Mesenchymal stem cell (in vitro differentiated cells and primary cell): ENCODE measurements around the gene ZIC1.

Experiments
- DNase-seq: peaks from one replicate; pipeline ENCODE4 v3.0.0-alpha.2; 2013
- H2AFZ ChIP-seq: one replicate; pipeline ENCODE4 v1.6.1; 2013; ENCODE audit warnings: low read depth, mild to moderate bottlenecking, control low read depth, inconsistent platforms, low read length, moderate library complexity
- H2AK5ac ChIP-seq: 2 replicates; pipeline ENCODE4 v1.6.1; 2013; ENCODE audit warnings: low read length, moderate library complexity, mild to moderate bottlenecking, inconsistent platforms; ENCODE audit not compliant: severe bottlenecking
- H2BK120ac ChIP-seq: one replicate; pipeline ENCODE4 v1.6.1; 2013; ENCODE audit warnings: low read depth, mild to moderate bottlenecking, inconsistent platforms, low read length, moderate library complexity
- H2BK12ac ChIP-seq, 2 experiments: one replicate each; pipeline ENCODE4 v1.6.1; 2013; ENCODE audit warnings: inconsistent platforms in 2 of 2, low read length in 2 of 2, mild to moderate bottlenecking in 2 of 2, moderate library complexity in 2 of 2, control low read depth in 1 of 2
- H2BK15ac ChIP-seq: one replicate; pipeline ENCODE4 v1.6.1; 2013; ENCODE audit warnings: mild to moderate bottlenecking, low read depth, inconsistent platforms; ENCODE audit not compliant: poor library complexity, severe bottlenecking
- H2BK5ac ChIP-seq: 2 replicates; pipeline ENCODE4 v1.6.1; 2013; ENCODE audit warnings: low read depth, mild to moderate bottlenecking, low read length, control low read depth, inconsistent platforms; ENCODE audit not compliant: poor library complexity, severe bottlenecking
- H3K14ac ChIP-seq, 2 experiments: one replicate each; pipeline ENCODE4 v1.6.1; 2013; ENCODE audit warnings: inconsistent platforms in 2 of 2, low read length in 2 of 2, control low read depth in 1 of 2, mild to moderate bottlenecking in 1 of 2, moderate library complexity in 1 of 2
- H3K18ac ChIP-seq, 2 experiments: one replicate each; pipeline ENCODE4 v1.6.1; 2013; ENCODE audit warnings: inconsistent platforms in 2 of 2, low read length in 2 of 2, control low read depth in 1 of 2, low read depth in 1 of 2, mild to moderate bottlenecking in 1 of 2
- H3K23ac ChIP-seq, 2 experiments: one replicate each; pipeline ENCODE4 v1.6.1; 2013; ENCODE audit warnings: inconsistent platforms in 2 of 2, low read length in 2 of 2, mild to moderate bottlenecking in 2 of 2, moderate library complexity in 2 of 2, control low read depth in 1 of 2
- H3K27ac ChIP-seq: 2 replicates; pipeline ENCODE4 v1.5.1; 2013; ENCODE audit warnings: mild to moderate bottlenecking, moderate library complexity, low read length, control low read depth, inconsistent platforms; ENCODE audit not compliant: poor library complexity, severe bottlenecking
- H3K27me3 ChIP-seq, 2 experiments: 2 replicates each; pipeline versions ENCODE4 v1.6.1 to v1.7.0; 2013; ENCODE audit warnings: low read length in 2 of 2, mild to moderate bottlenecking in 2 of 2, moderate library complexity in 2 of 2, control low read depth in 1 of 2, inconsistent platforms in 1 of 2; ENCODE audit not compliant: control insufficient read depth in 1 of 2, insufficient read depth in 1 of 2
- H3K36me3 ChIP-seq, 2 experiments: 2 replicates each; pipeline versions ENCODE4 v1.6.1 to v1.7.0; 2013; ENCODE audit warnings: low read length in 2 of 2, control low read depth in 1 of 2, inconsistent platforms in 1 of 2, low read depth in 1 of 2, mild to moderate bottlenecking in 1 of 2; ENCODE audit not compliant: insufficient read depth in 2 of 2, control insufficient read depth in 1 of 2
- H3K4ac ChIP-seq, 2 experiments: one replicate each; pipeline ENCODE4 v1.6.1; 2013; ENCODE audit warnings: inconsistent platforms in 2 of 2, low read length in 2 of 2, mild to moderate bottlenecking in 2 of 2, moderate library complexity in 2 of 2, control low read depth in 1 of 2, low read depth in 1 of 2
- H3K4me1 ChIP-seq: 2 replicates; pipeline ENCODE4 v1.6.1; 2013; ENCODE audit warnings: low read depth, low read length, control low read depth; ENCODE audit not compliant: control insufficient read depth, insufficient read depth
- H3K4me2 ChIP-seq: 2 replicates; pipeline ENCODE4 v1.6.1; 2013; ENCODE audit warnings: low read length, mild to moderate bottlenecking, inconsistent platforms; ENCODE audit not compliant: poor library complexity, severe bottlenecking
- H3K4me3 ChIP-seq, 2 experiments: 2 replicates each; pipeline versions ENCODE4 v1.5.1 to v1.7.0; 2013; ENCODE audit warnings: low read length in 2 of 2, mild to moderate bottlenecking in 2 of 2, control low read depth in 1 of 2, low read depth in 1 of 2; ENCODE audit not compliant: insufficient read depth in 1 of 2
- H3K79me1 ChIP-seq: replicated peaks from 2 replicates; pipeline ENCODE4 v1.6.1; 2013; ENCODE audit warnings: mild to moderate bottlenecking, control low read depth, low read length, inconsistent platforms; ENCODE audit not compliant: poor library complexity, severe bottlenecking
- H3K9ac ChIP-seq: 2 replicates; pipeline ENCODE4 v1.7.0; 2013; ENCODE audit warnings: mild to moderate bottlenecking, low read length, moderate library complexity
- H3K9me3 ChIP-seq: 2 replicates; pipeline ENCODE4 v1.7.0; 2013; ENCODE audit warnings: mild to moderate bottlenecking, low read length; ENCODE audit not compliant: control insufficient read depth
- H4K8ac ChIP-seq: one replicate; pipeline ENCODE4 v1.6.1; 2013; ENCODE audit warnings: inconsistent platforms, mild to moderate bottlenecking, low read length, moderate library complexity
- H4K91ac ChIP-seq: one replicate; pipeline ENCODE4 v1.6.1; 2013; ENCODE audit warnings: mild to moderate bottlenecking, low read length, inconsistent platforms
- WGBS: methylation state at CpG from one replicate; pipeline ENCODE4 v1.1.7; 2013; ENCODE audit warnings: mixed read lengths; 5-methylcytosine and 5-hydroxymethylcytosine counted together

ZIC1 gene

GRCh38 chr3:147422601-147423536, 13.7 kb downstream of the ZIC1 start:
- WGBS = under 1% methylated on average over 32 of the region's 36 CpGs
- Histone ChIP-seq H2BK15ac (no peak overlapping the region), H3K4me3 (peak overlapping the region; percentile 14 to 46), H3K27me3 (peaks cover 8 to 79% of the 10 kb centered on the region in 2 experiments), H3K23ac (peak overlapping the region in 1 of 2 experiments; percentile 83), H3K9me3 (peaks cover 4% of the 10 kb centered on the region), H3K4ac (no peak overlapping the region), H2AFZ (no peak overlapping the region), H3K36me3 (no peaks in the 10 kb centered on the region), H3K4me2 (peak overlapping the region; percentile 95), H3K79me1 (peaks cover 5% of the 10 kb centered on the region), H3K18ac (no peak overlapping the region), H2BK120ac (no peak overlapping the region), H2BK5ac (no peak overlapping the region), H2BK12ac (no peak overlapping the region), H3K4me1 (peaks cover 15% of the 10 kb centered on the region), H3K14ac (no peak overlapping the region), H3K27ac (peak overlapping the region; percentile 51), H3K9ac (no peak overlapping the region), H2AK5ac (no peak overlapping the region), H4K91ac (no peak overlapping the region), H4K8ac (no peak overlapping the region)
- peak; percentile 31 for DNase-seq

GRCh38 chr3:147423537-147423797, 14.3 kb downstream of the ZIC1 start:
- 0% methylated on average over 1 of the region's 3 CpGs for WGBS
- Histone ChIP-seq H3K27ac (peak overlapping the region; percentile 51), H2BK5ac (no peak overlapping the region), H2AK5ac (no peak overlapping the region), H3K36me3 (no peaks in the 10 kb centered on the region), H3K9me3 (peaks cover 4% of the 10 kb centered on the region), H3K9ac (no peak overlapping the region), H3K4me3 (peak overlapping the region; percentile 14 to 46), H3K79me1 (peaks cover 5% of the 10 kb centered on the region), H4K91ac (no peak overlapping the region), H3K18ac (no peak overlapping the region), H3K23ac (no peak overlapping the region), H3K4me1 (peaks cover 15% of the 10 kb centered on the region), H3K4me2 (peak overlapping the region; percentile 95), H3K27me3 (peaks cover 8 to 73% of the 10 kb centered on the region in 2 experiments), H2AFZ (no peak overlapping the region), H2BK12ac (no peak overlapping the region), H2BK15ac (no peak overlapping the region), H4K8ac (no peak overlapping the region), H3K4ac (no peak overlapping the region), H3K14ac (no peak overlapping the region), H2BK120ac (no peak overlapping the region)
- DNase-seq = no peak

- Histone ChIP-seq H3K9me3 (peaks cover 4% of the 10 kb centered on the region), H3K27me3 (peaks cover 8 to 68% of the 10 kb centered on the region in 2 experiments), H3K9ac (no peak overlapping the region), H2AK5ac (no peak overlapping the region), H3K4me2 (peak overlapping the region; percentile 95), H3K23ac (peak overlapping the region in 1 of 2 experiments; percentile 85), H2BK5ac (no peak overlapping the region), H2BK12ac (no peak overlapping the region), H3K4me3 (peak overlapping the region in 1 of 2 experiments; percentile 4), H4K91ac (no peak overlapping the region), H3K14ac (no peak overlapping the region), H3K4me1 (peaks cover 13% of the 10 kb centered on the region), H2BK120ac (no peak overlapping the region), H4K8ac (no peak overlapping the region), H3K79me1 (peaks cover 5% of the 10 kb centered on the region), H3K18ac (no peak overlapping the region), H3K4ac (no peak overlapping the region), H2BK15ac (no peak overlapping the region), H2AFZ (no peak overlapping the region), H3K36me3 (no peaks in the 10 kb centered on the region), H3K27ac (peak overlapping the region; percentile 51)
- WGBS = 7% methylated on average over 29 of the region's 33 CpGs
- no peak for DNase-seq
These were observed 14.8 kb downstream of the ZIC1 start for GRCh38 chr3:147423798-147424580.
